Stimulated activated CD4-positive, alpha-beta T cell treated with anti-CD3 and anti-CD28 coated beads, TNF-alpha, amount 100 ng/mL, for 4 hours (primary cell): ENCODE data around the gene KLHL30.
"Not testable (repeated sequence)": the region's sequence is repeated elsewhere in the genome, so short reads cannot be mapped to it uniquely, and the experiment has no call there.

Source experiments
- DNase-seq, 3 experiments: peaks; one replicate each; pipeline ENCODE4 v3.0.0-alpha.2; 2020; ENCODE audit warnings: low read depth in 3 of 3

KLHL30 gene

GRCh38 chr2:238161291-238162051, 23.0 kb downstream of the KLHL30 start:
- DNase-seq = no peak

GRCh38 chr2:238162251-238162845, 23.9 kb downstream of the KLHL30 start:
- no peak for DNase-seq

- DNase-seq = no peak
Measured at GRCh38 chr2:238162846-238163441, 24.5 kb downstream of the KLHL30 start.

GRCh38 chr2:238163481-238164198, 25.2 kb downstream of the KLHL30 start:
- no peak for DNase-seq

- no peak for DNase-seq
Measured at GRCh38 chr2:238164906-238165287, 26.4 kb downstream of the KLHL30 start.

GRCh38 chr2:238165288-238165921, 26.9 kb downstream of the KLHL30 start:
- DNase-seq = no peak

- no peak for DNase-seq
Measured at GRCh38 chr2:238166391-238167343, 28.2 kb downstream of the KLHL30 start.

GRCh38 chr2:238167344-238167715, 28.9 kb downstream of the KLHL30 start:
- DNase-seq = no peak

GRCh38 chr2:238167761-238168160, 29.3 kb downstream of the KLHL30 start:
- no peak for DNase-seq

- DNase-seq = no peak
Measured at GRCh38 chr2:238168196-238169047, 30.0 kb downstream of the KLHL30 start.

- DNase-seq = no peak
Measured at GRCh38 chr2:238169048-238169707, 30.7 kb downstream of the KLHL30 start.

- no peak for DNase-seq
Measured at GRCh38 chr2:238169708-238170251, 31.3 kb downstream of the KLHL30 start.

- no peak for DNase-seq
Measured at GRCh38 chr2:238170386-238171071, 32.1 kb downstream of the KLHL30 start.

- not testable (repeated sequence) for DNase-seq
Measured at GRCh38 chr2:238171072-238171431, 32.6 kb downstream of the KLHL30 start.

- DNase-seq = no peak
Measured at GRCh38 chr2:238171575-238172187, 33.2 kb downstream of the KLHL30 start.

- no peak for DNase-seq
Measured at GRCh38 chr2:238172439-238172838, 34.0 kb downstream of the KLHL30 start.

GRCh38 chr2:238173692-238174091, 35.2 kb downstream of the KLHL30 start:
- DNase-seq = no peak

- DNase-seq = no peak
Measured at GRCh38 chr2:238174291-238174690, 35.8 kb downstream of the KLHL30 start.
